HL-60 (cell line): ENCODE results near the gene TESK2.

Experiments used
- DNase-seq, 2 experiments: peaks; one replicate each; pipeline ENCODE4 v3.0.0-alpha.2; 2010 to 2020; ENCODE audit warnings: low read depth in 1 of 2, low spot score in 1 of 2
- H3K27ac ChIP-seq: fragments of 250-450 bp; sonication (Bioruptor Pico); replicated peaks from 2 replicates; pipeline ENCODE4 v1.5.1; 2020; ENCODE audit warnings: mild to moderate bottlenecking, moderate library complexity
- H3K27me3 ChIP-seq: fragments of 250-450 bp; sonication (Bioruptor Pico); 2 replicates; pipeline ENCODE4 v1.5.1; 2021; ENCODE audit warnings: mild to moderate bottlenecking, moderate library complexity; ENCODE audit not compliant: insufficient read depth, poor library complexity, severe bottlenecking
- H3K4me3 ChIP-seq: replicated peaks from 2 replicates; pipeline ENCODE4 v1.5.1; 2011; ENCODE audit warnings: mild to moderate bottlenecking, control low read depth, low read length; ENCODE audit not compliant: insufficient read depth
- GABPA ChIP-seq: IDR thresholded peaks from 2 replicates; pipeline ENCODE4 v1.6.1; 2012; ENCODE audit warnings: low read depth
- POLR2AphosphoS5 ChIP-seq: IDR thresholded peaks from 2 replicates; pipeline ENCODE4 v1.6.1; 2012; ENCODE audit warnings: low read depth
- REST ChIP-seq: IDR thresholded peaks from 2 replicates; pipeline ENCODE4 v1.6.1; 2012; ENCODE audit warnings: low read depth; ENCODE audit not compliant: insufficient replicate concordance
- SPI1 ChIP-seq: IDR thresholded peaks from 2 replicates; pipeline ENCODE4 v1.6.1; 2012; ENCODE audit warnings: low read depth, mild to moderate bottlenecking, borderline replicate concordance
- TF ChIP-seq, protein P1 (sequence below): IDR thresholded peaks from one replicate; pipeline ENCODE4 v1.5.1; 2011; ENCODE audit warnings: low read length, control low read depth, inconsistent platforms; ENCODE audit not compliant: insufficient read depth

TESK2 gene

GRCh38 chr1:45403298-45403697 is 87.7 kb downstream of the TESK2 start:
- Histone ChIP-seq H3K4me3 (no peak overlapping the region), H3K27ac (no peak overlapping the region), H3K27me3 (no peaks in the 10 kb centered on the region)
- TF ChIP-seq SPI1 = no peak
- no peak for TF ChIP-seq POLR2AphosphoS5
- TF ChIP-seq GABPA = no peak
- no peak for DNase-seq

DNA sequence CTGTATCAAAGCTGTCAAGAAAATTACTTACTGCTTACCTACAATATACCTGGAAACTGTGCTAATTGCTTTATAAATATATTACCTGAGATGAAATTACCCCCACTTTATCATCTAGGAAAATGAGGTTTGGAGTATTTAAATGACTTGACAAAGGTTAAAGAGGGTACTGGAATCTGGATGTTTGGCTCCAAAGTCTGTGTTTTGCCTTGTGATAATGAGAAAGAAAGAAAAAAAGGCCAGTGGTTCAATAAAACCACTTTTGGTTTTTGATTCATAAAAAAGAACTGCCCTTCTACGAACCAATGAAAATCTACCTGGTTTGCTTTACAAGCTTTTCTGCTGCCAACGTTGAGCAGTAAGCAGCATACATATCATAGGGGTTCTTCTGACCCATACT is 89.4 kb downstream of the TESK2 start:
- H3K27me3 ChIP-seq = no peaks in the 10 kb centered on the region
- TF ChIP-seq REST (no peak), GABPA (no peak), SPI1 (no peak), POLR2AphosphoS5 (no peak)
- TF ChIP-seq, protein P1, sequence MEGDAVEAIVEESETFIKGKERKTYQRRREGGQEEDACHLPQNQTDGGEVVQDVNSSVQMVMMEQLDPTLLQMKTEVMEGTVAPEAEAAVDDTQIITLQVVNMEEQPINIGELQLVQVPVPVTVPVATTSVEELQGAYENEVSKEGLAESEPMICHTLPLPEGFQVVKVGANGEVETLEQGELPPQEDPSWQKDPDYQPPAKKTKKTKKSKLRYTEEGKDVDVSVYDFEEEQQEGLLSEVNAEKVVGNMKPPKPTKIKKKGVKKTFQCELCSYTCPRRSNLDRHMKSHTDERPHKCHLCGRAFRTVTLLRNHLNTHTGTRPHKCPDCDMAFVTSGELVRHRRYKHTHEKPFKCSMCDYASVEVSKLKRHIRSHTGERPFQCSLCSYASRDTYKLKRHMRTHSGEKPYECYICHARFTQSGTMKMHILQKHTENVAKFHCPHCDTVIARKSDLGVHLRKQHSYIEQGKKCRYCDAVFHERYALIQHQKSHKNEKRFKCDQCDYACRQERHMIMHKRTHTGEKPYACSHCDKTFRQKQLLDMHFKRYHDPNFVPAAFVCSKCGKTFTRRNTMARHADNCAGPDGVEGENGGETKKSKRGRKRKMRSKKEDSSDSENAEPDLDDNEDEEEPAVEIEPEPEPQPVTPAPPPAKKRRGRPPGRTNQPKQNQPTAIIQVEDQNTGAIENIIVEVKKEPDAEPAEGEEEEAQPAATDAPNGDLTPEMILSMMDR = no peak
- DNase-seq = no peak
- no peak overlapping the region for H3K4me3 ChIP-seq
- no peak overlapping the region for H3K27ac ChIP-seq

- no peak overlapping the region for H3K27ac ChIP-seq
- TF ChIP-seq SPI1 (no peak), GABPA (no peak), REST (no peak), POLR2AphosphoS5 (no peak)
- TF ChIP-seq, protein P1 = no peak
- no peak overlapping the region for H3K4me3 ChIP-seq
- DNase-seq = no peak
- no peaks in the 10 kb centered on the region for H3K27me3 ChIP-seq
These were observed 90.9 kb downstream of the TESK2 start for GRCh38 chr1:45400049-45400448.

- Histone ChIP-seq H3K4me3 (no peak overlapping the region), H3K27ac (no peak overlapping the region), H3K27me3 (no peaks in the 10 kb centered on the region)
- TF ChIP-seq SPI1 (no peak), POLR2AphosphoS5 (no peak), REST (no peak), GABPA (no peak)
- TF ChIP-seq, protein P1 = no peak
- DNase-seq = no peak
These were observed 93.7 kb downstream of the TESK2 start for GRCh38 chr1:45397285-45397684.
